GM10847 (cell line): ENCODE data around the gene METTL18.

Experiments
- POLR2A ChIP-seq: IDR thresholded peaks from 2 replicates; pipeline ENCODE4 v1.6.1; 2011; ENCODE audit not compliant: insufficient read length; ENCODE audit errors: extremely low read depth

The METTL18 gene

DNA sequence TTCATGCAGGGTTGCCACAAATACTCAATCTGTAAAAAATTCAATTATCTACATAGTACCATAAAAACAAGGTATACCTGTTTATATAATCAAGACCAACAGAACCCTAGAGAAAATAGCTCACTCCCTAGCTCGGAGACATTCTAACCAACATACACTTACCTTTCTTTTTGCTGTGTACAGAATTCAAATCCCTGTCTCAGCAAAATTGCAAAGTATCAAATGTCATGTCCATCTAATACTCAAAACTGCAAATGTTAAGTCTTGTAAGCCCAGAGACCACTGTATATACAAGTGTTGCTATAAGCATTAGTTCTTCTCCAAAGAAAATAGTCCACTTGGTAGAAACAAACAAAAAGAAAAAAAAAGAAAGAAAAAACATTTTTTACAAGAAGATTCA lies 44.7 kb downstream of the METTL18 start:
- no peak for TF ChIP-seq POLR2A

DNA sequence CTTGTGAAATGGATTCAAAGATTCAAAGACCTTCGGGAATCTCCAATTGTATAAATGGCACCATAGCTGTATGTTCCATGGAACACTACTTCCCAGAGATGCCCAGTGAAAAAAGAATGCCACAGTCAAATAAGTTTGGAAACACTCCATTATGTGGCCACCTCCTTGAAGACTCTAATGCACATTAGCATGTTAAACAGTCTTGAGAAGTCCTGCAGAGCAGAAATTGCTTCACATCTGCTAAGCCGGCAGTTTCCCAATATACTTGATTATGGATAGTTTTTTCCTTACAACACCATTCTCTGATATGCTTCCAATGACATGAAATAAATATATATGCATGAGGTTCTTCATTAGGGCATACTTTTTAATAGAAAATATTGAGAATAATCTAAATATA lies 48.2 kb downstream of the METTL18 start:
- TF ChIP-seq POLR2A = no peak

DNA sequence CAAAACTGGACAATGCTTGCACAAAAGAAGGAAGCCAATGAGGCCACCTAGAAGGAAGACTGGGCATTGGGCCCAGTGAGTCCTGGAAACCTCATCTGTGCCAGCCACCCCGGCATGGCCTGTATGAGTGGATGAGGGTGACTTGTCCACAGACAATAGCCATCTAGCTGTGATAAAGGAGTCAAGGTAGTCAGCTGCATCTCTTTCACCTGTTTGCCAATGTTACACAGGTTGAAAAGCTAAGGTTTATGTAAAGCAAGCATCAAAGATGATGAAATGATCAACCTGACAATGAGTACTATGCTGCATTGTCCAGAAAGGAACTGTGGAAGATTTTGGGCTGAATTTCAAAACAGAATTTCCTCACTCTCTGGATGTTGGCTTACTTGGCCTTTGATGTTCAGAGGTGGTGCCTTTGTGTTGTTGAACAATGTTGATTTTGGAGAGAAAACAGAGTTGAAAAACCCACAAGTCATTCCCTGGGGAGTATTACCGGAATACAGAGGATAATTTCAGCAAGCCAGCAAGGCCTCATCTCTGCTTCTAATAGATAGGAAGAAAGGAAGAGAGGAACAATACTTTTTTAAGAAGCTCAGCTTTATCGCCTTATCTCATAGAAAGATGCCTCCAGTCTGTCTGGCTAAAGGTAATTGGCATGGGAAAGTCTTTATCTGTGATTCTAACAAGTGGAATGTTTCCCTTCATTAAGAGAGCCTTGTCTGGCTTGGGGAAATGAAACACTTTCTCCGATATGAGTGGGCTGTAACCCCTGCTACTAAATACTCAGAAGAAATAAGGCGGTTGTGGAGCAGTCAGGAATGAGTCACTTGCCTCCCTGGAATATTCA lies 49.5 kb downstream of the METTL18 start:
- TF ChIP-seq POLR2A = no peak
